ENCODE data around the gene CNTNAP4. TPM values are rescaled to one million over a fixed set of nuclear protein-coding genes. Genes with fewer than 3 reads are reported as not detected.

CNTNAP4 gene
- total RNA-seq, 4 donors from 2014 or later: not detected

DNA sequence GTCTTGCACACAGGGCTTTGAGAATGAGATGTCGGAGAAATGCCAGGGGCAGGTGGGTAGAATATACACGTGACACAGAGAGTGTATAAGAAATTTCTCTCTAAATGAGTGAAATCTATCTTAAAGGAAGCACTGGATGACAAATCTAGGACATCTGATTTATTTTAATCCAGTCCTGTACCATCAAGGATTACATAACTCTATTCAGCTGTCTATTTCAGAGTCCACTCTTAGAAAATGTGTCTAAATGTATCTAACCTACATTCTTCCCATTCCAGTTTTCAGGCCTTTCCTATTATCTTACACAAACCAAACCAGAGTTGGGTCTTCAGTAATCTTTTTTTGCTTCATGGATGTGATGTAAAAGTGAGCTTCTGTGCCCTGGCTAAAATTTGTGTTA, 181.9 kb downstream of the CNTNAP4 start:
- H3K4me3 ChIP-seq: no peak overlapping the region
- H3K4me1 ChIP-seq: peaks cover 0 to 8% (median 0%) of the 10 kb centered on the region in 4 donors
- DNase-seq: no peak
- no peaks in the 10 kb centered on the region for H3K9me3 ChIP-seq
- intact Hi-C loops (cut with DNase I; ENCODE audit: low total_unique reads) (no loop called here), in situ Hi-C loops (cut with MboI; ENCODE audit: low pct_ligation_motif_present in 1 of 4, low pct_unique_long_range_greater_than_20kb in 1 of 4, low sequenced_read_pairs in 3 of 4) (no loop called here)
- TF ChIP-seq POLR2A (IDR thresholded peaks at IDR 0.05): no peak
- no peak for TF ChIP-seq EP300 (IDR thresholded peaks at IDR 0.05; ENCODE audit: low read depth)
- TF ChIP-seq, protein P1, sequence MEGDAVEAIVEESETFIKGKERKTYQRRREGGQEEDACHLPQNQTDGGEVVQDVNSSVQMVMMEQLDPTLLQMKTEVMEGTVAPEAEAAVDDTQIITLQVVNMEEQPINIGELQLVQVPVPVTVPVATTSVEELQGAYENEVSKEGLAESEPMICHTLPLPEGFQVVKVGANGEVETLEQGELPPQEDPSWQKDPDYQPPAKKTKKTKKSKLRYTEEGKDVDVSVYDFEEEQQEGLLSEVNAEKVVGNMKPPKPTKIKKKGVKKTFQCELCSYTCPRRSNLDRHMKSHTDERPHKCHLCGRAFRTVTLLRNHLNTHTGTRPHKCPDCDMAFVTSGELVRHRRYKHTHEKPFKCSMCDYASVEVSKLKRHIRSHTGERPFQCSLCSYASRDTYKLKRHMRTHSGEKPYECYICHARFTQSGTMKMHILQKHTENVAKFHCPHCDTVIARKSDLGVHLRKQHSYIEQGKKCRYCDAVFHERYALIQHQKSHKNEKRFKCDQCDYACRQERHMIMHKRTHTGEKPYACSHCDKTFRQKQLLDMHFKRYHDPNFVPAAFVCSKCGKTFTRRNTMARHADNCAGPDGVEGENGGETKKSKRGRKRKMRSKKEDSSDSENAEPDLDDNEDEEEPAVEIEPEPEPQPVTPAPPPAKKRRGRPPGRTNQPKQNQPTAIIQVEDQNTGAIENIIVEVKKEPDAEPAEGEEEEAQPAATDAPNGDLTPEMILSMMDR (IDR thresholded peaks at IDR 0.05): no peak
- no peak for TF ChIP-seq POLR2AphosphoS5 (IDR thresholded peaks at IDR 0.05)
- no peak overlapping the region for H3K27ac ChIP-seq
- WGBS, 2 donors (ENCODE audit: low coverage in 1 of 2): 70 to 72% methylated on average over 2 of the region's 2 CpGs
- no peaks in the 10 kb centered on the region for H3K36me3 ChIP-seq
- no peaks in the 10 kb centered on the region for H3K27me3 ChIP-seq

DNA sequence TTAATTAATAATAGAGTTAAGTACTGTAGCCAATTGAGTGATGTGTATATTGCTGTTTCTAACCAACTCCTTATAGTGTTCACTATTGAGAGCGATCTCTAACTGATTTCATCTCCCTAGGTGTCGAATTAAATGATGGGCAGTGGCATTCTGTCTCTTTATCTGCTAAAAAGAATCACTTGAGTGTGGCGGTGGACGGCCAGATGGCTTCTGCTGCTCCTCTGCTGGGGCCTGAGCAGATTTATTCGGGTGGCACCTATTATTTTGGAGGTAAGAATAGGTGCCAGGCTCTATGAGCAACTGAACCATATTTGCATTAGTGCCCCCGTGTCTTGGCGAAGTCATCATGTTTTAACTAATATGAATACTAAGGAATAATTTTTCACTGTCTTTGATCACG, 184.6 kb downstream of the CNTNAP4 start:
- no peak for TF ChIP-seq POLR2AphosphoS5 (IDR thresholded peaks at IDR 0.05)
- no peaks in the 10 kb centered on the region for H3K27me3 ChIP-seq
- H3K4me1 ChIP-seq: peaks cover 0 to under 1% (median 0%) of the 10 kb centered on the region in 4 donors
- H3K36me3 ChIP-seq: no peaks in the 10 kb centered on the region
- no peak overlapping the region for H3K4me3 ChIP-seq
- DNase-seq: no peak
- WGBS, 2 donors (ENCODE audit: low coverage in 1 of 2): 80 to 82% methylated on average over 8 of the region's 8 CpGs
- no peak overlapping the region for H3K27ac ChIP-seq
- in situ Hi-C loops (cut with MboI; ENCODE audit: low pct_ligation_motif_present in 1 of 4, low pct_unique_long_range_greater_than_20kb in 1 of 4, low sequenced_read_pairs in 3 of 4): no loop called here
- intact Hi-C loops (cut with DNase I; ENCODE audit: low total_unique reads): no loop called here
- H3K9me3 ChIP-seq: no peaks in the 10 kb centered on the region

DNA sequence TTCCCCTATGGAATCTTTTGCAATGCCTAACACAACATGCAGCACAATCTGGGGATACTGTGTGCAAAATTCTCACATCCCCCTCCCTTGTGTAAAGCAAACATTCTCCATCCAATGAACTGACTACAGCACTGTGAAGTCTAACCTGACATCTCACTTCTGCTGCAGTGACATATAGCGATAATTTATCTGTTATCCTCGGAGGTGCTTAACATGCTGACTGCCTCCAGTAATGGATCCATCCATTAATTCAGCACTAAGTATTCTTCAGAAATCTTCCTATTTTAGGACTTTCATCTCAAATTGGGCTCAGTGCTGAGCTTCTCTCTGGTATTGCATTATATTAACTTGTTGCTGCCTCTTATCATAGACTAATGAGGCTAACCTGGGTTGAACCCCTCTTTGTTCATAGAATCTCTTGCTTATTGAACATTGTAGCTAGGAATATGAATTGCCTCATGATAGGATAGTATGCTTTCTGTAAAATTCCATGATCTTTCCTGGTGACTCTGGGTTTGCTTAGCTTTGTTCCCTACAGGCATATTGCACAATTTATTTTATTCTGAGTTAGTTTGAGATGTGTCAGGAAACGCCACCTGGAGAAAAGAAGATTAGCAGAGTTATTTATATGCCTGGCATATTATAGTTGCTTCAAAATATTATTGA, 187.9 kb downstream of the CNTNAP4 start:
- in situ Hi-C loops (cut with MboI; ENCODE audit: low pct_ligation_motif_present in 1 of 4, low pct_unique_long_range_greater_than_20kb in 1 of 4, low sequenced_read_pairs in 3 of 4) (no loop called here), intact Hi-C loops (cut with DNase I; ENCODE audit: low total_unique reads) (no loop called here)
- Histone ChIP-seq H3K27me3 (no peaks in the 10 kb centered on the region), H3K4me1 (no peaks in the 10 kb centered on the region), H3K9me3 (no peaks in the 10 kb centered on the region), H3K36me3 (no peaks in the 10 kb centered on the region), H3K4me3 (no peak overlapping the region), H3K27ac (no peak overlapping the region)
- TF ChIP-seq EP300 (IDR thresholded peaks at IDR 0.05; ENCODE audit: low read depth) (no peak), POLR2AphosphoS5 (IDR thresholded peaks at IDR 0.05) (no peak), POLR2A (IDR thresholded peaks at IDR 0.05) (no peak)
- TF ChIP-seq, protein P1 (IDR thresholded peaks at IDR 0.05): no peak
- no peak for DNase-seq
- 63 to 73% methylated on average over 1 to 3 of the region's 3 CpGs for WGBS, 2 donors (ENCODE audit: low coverage in 1 of 2)

DNA sequence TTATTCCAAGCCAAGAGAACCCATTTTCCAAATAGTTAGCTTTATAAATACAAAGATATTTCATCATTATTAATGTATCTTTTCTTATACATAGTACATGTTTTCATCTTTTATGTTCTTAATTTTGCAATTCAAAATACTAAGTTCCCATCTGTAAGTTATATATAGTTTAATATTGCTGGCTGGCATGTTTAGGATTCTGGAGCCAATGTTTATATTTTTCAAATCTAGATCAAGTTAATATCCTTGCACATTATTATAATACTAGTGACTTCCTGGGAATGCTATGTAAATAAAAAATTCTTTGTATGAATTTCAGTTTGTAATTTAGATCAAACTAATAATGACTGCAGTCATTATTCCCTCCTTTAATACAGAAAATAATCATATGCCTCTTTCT, 189.7 kb downstream of the CNTNAP4 start:
- Histone ChIP-seq H3K27ac (no peak overlapping the region), H3K9me3 (no peaks in the 10 kb centered on the region), H3K4me3 (no peak overlapping the region), H3K36me3 (no peaks in the 10 kb centered on the region), H3K27me3 (no peaks in the 10 kb centered on the region), H3K4me1 (no peaks in the 10 kb centered on the region)
- intact Hi-C loops (cut with DNase I; ENCODE audit: low total_unique reads) (no loop called here), in situ Hi-C loops (cut with MboI; ENCODE audit: low pct_ligation_motif_present in 1 of 4, low pct_unique_long_range_greater_than_20kb in 1 of 4, low sequenced_read_pairs in 3 of 4) (no loop called here)
- TF ChIP-seq POLR2AphosphoS5 (IDR thresholded peaks at IDR 0.05): no peak
- TF ChIP-seq, protein P1 (IDR thresholded peaks at IDR 0.05): no peak
- no peak for TF ChIP-seq POLR2A (IDR thresholded peaks at IDR 0.05)
- TF ChIP-seq EP300 (IDR thresholded peaks at IDR 0.05; ENCODE audit: low read depth): no peak
- no peak for DNase-seq

DNA sequence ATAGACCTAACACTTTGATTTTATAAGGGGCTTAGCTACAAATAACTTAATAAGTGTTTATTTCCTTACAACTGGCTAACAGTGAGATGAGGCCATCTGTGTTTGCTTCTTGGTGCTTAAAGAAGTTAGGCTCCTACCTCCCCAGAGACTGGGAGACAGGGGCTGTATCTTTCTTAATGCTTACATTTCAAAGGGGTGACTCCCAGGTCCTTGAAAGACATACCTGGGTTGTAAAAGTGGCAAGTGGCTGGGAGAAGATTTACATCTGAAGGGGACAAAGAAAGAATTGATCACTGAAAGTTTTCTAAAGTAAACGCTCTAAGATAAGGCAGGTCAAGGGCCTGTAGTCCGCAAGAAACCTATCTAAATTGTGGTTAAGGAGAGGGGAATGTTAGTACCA, 196.8 kb downstream of the CNTNAP4 start:
- no peak for DNase-seq
- H3K27ac ChIP-seq: no peak overlapping the region
- no peak for TF ChIP-seq POLR2A (IDR thresholded peaks at IDR 0.05)
- no peak overlapping the region for H3K4me3 ChIP-seq
- no peaks in the 10 kb centered on the region for H3K4me1 ChIP-seq
- WGBS, 2 donors (ENCODE audit: low coverage in 1 of 2): 69 to 82% methylated on average over 2 of the region's 2 CpGs
- H3K36me3 ChIP-seq: no peaks in the 10 kb centered on the region
- intact Hi-C loops (cut with DNase I; ENCODE audit: low total_unique reads) (no loop called here), in situ Hi-C loops (cut with MboI; ENCODE audit: low pct_ligation_motif_present in 1 of 4, low pct_unique_long_range_greater_than_20kb in 1 of 4, low sequenced_read_pairs in 3 of 4) (no loop called here)
- no peaks in the 10 kb centered on the region for H3K27me3 ChIP-seq
- H3K9me3 ChIP-seq: no peaks in the 10 kb centered on the region
